Stimulated activated CD8-positive, alpha-beta memory T cell treated with anti-CD3 and anti-CD28 coated beads, Interleukin-12 subunit alpha, Interleukin-12 subunit beta, amount 100 ng/mL, for 4 hours (primary cell): ENCODE data around the gene PRKCA.

Source experiments
- DNase-seq: peaks from one replicate; pipeline ENCODE4 v3.0.0-alpha.2; 2020; ENCODE audit warnings: low read depth

PRKCA gene

DNA sequence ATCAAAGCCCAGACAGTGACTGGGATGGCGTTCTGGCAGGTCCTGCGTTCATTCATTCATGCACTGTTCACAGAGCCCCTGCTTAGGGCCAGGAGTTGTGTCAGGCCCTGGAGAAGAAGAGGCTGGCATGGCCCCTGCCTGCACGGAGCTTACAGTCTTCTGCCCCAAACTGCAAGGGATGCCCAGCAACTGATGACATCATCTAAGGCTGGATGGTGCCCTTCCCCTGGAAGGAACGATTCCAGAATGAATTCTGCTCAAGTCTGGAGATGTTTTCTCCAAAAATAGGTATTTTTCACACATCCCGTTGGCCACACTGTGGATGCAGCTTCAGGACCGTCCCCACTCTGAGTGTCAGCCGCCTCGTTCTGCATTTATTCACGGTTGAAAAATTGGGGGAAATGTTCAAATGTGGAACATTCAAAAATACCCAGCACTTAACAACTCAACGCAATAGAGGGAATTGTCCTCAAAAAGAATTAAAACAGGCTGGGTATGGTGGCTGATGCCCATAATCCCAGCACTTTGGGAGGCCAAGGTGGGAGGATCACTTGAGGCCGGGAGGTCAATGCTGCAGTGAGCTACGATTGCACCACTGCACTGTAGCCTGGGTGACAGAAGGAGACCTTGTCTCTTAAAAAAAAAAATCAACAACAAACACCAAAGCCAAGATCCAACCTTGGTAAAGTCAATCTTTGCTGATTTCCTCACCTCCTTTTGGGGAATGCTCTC is 508.7 kb downstream of the PRKCA start:
- no peak for DNase-seq

GRCh38 chr17:66811683-66812054 is 509.3 kb downstream of the PRKCA start:
- no peak for DNase-seq

- DNase-seq = no peak
Measured at GRCh38 chr17:66812571-66812970, 510.2 kb downstream of the PRKCA start.

DNA sequence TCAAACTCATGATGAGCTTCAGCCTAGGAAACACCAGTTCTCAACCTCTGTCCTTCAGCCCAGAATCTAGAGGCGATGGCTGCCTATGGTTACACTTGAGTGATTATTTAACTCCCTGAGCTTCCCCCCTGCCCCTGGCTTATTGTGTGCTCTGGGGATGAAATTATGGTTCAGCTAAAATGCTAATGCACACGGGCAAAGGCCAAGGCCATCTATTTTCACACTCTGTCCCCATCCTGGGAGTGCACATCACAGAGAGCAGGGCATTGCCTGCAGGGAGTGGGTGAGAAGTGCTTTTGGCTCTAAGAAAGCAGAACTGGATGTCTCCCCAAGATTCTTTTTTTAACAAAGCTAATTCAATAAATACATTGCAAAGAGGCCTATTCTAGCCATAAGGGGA is 510.9 kb downstream of the PRKCA start:
- DNase-seq = no peak

- DNase-seq = no peak
Measured at GRCh38 chr17:66814026-66814425, 511.6 kb downstream of the PRKCA start.

DNA sequence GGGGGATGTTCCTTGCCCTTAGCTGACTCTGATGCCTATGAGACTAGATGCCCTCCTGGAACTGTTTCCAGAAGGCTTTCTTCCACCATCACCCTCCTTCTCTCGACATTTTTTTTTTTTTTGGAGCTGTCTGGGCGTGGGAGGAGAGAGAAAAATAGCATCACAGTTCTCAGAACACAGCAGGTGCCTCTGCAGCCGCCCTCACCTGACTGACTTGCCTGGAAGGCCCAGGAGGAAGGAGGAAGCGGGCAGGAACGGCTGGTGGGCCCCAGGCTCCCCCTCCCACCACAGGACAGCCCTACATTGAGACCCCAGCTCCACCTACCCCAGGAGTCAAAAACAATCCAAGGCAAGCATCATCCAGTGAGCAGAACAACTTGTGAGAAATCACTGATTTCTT is 512.2 kb downstream of the PRKCA start:
- no peak for DNase-seq

DNA sequence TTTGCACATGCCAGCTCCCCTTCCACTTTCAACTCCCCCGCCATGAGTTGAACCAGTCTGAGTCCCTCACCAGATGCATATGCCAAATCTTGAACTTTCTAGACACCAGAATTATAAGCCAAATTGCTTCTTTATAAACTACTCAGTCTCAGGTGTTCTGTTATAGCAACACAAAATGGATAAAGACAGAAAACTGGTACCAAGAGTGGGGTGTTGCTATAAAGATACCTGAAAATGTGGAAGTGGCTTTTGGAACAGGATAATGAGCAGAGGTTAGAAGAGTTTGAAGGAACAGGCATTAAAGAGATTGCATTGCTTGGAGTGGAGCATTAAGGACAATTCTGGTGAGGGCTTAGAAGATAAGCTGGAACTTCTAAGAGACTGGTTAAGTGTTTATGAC is 515.3 kb downstream of the PRKCA start:
- no peak for DNase-seq

DNA sequence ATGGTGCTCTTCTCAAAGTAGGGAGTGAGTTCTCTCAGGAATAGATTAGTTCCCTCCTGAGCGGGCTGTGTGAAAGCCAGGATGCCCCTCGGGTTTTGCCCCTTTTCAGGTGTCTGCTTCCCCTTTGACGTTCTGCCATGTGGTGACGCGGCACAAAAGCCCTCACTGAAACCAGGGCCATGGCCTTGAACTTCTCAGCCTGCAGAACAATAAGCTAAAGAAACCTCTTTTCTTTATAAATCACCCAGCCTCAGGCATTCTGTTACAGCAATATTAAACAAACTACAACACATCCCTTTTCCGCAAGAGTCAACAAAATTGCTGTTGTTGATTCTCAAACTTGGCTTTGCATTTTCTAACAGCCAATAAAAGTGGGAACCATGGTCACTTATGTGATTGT is 517.1 kb downstream of the PRKCA start:
- no peak for DNase-seq

- no peak for DNase-seq
Measured at GRCh38 chr17:66822009-66822408, 519.6 kb downstream of the PRKCA start.

DNA sequence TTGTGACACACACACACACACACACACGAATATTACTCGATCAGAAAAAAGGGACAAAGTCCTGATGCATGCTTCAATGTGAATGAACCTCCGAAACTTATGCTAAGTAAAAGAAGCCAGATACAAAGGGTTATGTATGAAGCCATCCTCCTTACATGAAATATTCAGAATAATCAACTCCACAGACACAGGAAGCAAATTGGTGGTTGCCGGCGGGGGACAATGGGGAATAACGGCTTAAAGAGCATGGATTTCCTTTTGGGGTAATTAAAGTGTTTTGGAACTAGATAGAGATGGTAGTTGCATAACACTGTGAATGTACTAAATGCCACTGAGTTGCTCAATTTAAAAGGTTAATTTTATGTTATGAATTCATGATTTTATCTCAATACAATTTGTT is 524.4 kb downstream of the PRKCA start:
- no peak for DNase-seq

GRCh38 chr17:66829386-66829864 is 527.0 kb downstream of the PRKCA start:
- DNase-seq = no peak

DNA sequence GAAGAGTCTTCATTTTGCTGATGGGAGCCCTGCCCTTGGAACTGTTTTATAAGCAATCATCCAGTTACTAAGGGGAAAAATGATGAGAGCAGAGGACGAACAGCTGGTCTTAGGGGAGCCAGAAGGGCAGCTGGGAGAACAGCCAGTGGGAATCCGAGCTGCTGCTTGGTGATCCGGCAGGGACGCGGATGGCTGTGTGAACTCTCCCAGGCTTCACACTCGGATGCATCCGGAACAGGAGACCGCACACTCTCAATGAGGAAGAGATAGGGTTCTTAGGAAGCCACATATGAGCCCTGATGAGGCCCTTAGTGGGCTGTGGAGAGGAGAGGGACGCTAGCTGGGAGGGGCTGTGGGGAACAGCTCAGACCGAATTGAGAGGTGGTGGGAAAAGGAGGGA is 527.5 kb downstream of the PRKCA start:
- no peak for DNase-seq

DNA sequence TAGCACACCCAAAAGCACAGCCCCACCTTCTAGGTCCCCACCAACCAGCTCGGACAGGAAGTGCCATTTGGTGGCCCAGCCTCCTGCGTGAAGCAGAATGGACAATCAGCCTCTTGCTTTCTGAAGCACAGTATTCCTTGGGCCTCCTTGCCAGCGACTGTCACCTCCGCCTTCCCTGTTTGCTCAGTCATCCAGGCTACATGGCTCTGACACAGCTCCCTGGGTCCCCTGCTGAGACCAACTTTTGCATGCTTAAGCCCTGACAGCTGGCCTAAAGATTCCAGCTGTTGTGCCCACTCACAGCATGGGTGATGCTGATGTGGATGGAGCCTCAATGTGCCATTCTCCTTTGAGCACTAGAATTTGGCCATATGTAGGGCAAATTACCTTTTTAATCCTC is 528.0 kb downstream of the PRKCA start:
- no peak for DNase-seq

- DNase-seq = no peak
Measured at GRCh38 chr17:66831383-66832210, 529.2 kb downstream of the PRKCA start.

- no peak for DNase-seq
Measured at GRCh38 chr17:66833201-66833600, 530.8 kb downstream of the PRKCA start.

GRCh38 chr17:66834426-66834918 is 532.1 kb downstream of the PRKCA start:
- no peak for DNase-seq

GRCh38 chr17:66834919-66835454 is 532.6 kb downstream of the PRKCA start, which contains the start of gene CACNG5:
Gene CACNG5, plus strand, starts transcription at chr17:66835117. Its CDS starts 42,216 bp downstream, at chr17:66877333.
- no peak for DNase-seq

DNA sequence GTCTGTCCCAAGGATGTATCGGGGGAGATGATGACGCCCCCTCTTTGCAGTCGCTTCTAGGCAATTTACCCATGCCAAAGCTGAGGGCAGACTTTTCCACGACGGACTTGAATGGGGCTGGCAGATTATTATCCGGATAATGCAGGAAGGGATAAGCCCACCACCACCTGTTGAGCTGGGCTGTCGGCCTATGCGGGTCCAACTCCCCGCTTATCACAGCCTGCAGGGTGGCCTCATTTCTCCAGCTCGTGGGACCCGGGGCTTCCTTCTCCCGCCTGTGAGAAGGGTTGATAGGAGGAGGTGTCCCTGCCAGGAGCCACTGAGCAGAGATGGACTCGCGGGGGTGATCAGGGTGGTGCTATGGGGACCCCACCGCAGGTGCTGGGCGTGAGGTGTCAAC is 533.1 kb downstream of the PRKCA start:
- DNase-seq = no peak

- DNase-seq = no peak
Measured at GRCh38 chr17:66836063-66837005, 533.9 kb downstream of the PRKCA start.

DNA sequence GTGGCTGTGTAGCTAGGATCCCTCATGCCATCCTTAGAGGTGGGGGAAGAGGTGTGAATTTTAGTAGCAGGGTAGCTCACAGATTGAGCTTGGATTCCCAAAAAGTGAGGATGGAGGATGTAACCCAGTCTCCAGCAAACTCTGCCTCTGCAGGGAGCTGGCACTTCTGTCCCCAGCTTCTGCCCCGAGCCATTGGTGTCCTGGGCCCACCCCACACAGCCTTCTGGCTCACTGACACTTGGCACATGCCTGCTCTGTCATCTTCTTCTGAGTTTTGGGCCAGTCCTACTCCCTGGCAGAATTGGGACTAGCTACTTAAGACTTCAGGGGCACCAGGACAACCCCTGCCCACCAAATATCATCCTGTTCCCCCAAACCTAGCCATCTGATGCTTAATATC is 534.8 kb downstream of the PRKCA start:
- DNase-seq = no peak

- no peak for DNase-seq
Measured at GRCh38 chr17:66837885-66838665, 535.7 kb downstream of the PRKCA start.
